ENCODE data around the gene PLD6. TPM values are rescaled to one million over a fixed set of nuclear protein-coding genes. Genes with fewer than 3 reads are reported as not detected.

PLD6 gene
- total and polyA plus RNA-seq, 2 donors (not counting 1 experiment from before 2014, with no cell fraction given) = 2.0 to 4.1 TPM

DNA sequence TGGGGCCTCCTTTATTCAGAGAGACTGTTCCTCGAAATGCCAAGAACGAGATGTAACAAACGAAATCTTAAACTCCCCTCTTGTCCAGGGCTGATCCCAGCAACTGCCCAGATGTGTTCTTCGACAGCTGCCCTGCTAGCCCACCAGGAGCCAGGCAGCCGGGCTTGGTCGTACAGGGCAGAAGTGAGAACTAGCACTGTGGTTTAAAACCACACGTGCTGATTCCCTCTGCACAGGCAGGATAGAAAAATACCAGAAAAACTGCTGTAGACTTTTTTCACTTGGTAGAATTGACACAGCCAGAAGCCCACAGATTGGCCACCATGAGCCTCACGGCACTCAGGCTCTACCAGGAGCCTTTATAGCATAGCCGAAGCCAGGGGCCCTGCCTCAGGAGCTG lies 33.1 kb downstream of the PLD6 start:
- ChIA-PET POLR2A (no interaction called here), CTCF (no interaction called here)
- Histone ChIP-seq H3K4me2 (replicated peaks; ENCODE audit: low read depth, low read length, poor library complexity, severe bottlenecking) (no peak overlapping the region), H2AFZ (ENCODE audit: insufficient read depth, low read depth, low read length, poor library complexity, severe bottlenecking) (no peak overlapping the region), H3K4me3 (ENCODE audit: control extremely low read depth in 1 of 5, extremely low read depth in 1 of 5, insufficient read depth in 1 of 5, low read depth in 2 of 5, low read length in 4 of 5) (no peak overlapping the region), H3K27me3 (replicated peaks in 1 of 4; ENCODE audit: control extremely low read depth in 1 of 4, control insufficient read depth in 3 of 4, insufficient read depth in 4 of 4, low read length in 3 of 4) (no peaks in the 10 kb centered on the region), H3K9ac (ENCODE audit: low read length) (no peak overlapping the region), H3K36me3 (replicated peaks in 1 of 2; ENCODE audit: control extremely low read depth in 1 of 2, control insufficient read depth in 1 of 2, extremely low read depth in 1 of 2, insufficient read depth in 2 of 2, low read length in 1 of 2) (peaks cover 2 to 75% of the 10 kb centered on the region in 2 experiments), H4K20me1 (ENCODE audit: control insufficient read depth, insufficient read depth, low read length, poor library complexity, severe bottlenecking) (peaks cover 9% of the 10 kb centered on the region), H3K79me2 (ENCODE audit: control insufficient read depth, insufficient read depth, low read length) (no peaks in the 10 kb centered on the region), H3K4me1 (ENCODE audit: control insufficient read depth in 2 of 2, insufficient read depth in 2 of 2, low read length in 2 of 2) (peaks cover 20 to 23% of the 10 kb centered on the region in 2 donors), H3K27ac (ENCODE audit: low read length in 2 of 2) (no peak overlapping the region), H3K9me3 (ENCODE audit: control extremely low read depth in 1 of 3, control insufficient read depth in 2 of 3, insufficient read depth in 1 of 3, low read length in 2 of 3) (no peaks in the 10 kb centered on the region)
- intact Hi-C loops (cut with micrococcal nuclease) = no loop called here
- Mint-ChIP-seq H3K4me3 (no peak overlapping the region), H3K27me3 (no peaks in the 10 kb centered on the region), H3K27ac (peak overlapping the region; percentile 59), H3K4me1 (peaks cover 31% of the 10 kb centered on the region), H3K9me3 (ENCODE audit: insufficient read depth) (no peaks in the 10 kb centered on the region)
- ATAC-seq (ENCODE audit: low read depth) = no peak
- TF ChIP-seq, protein P1, sequence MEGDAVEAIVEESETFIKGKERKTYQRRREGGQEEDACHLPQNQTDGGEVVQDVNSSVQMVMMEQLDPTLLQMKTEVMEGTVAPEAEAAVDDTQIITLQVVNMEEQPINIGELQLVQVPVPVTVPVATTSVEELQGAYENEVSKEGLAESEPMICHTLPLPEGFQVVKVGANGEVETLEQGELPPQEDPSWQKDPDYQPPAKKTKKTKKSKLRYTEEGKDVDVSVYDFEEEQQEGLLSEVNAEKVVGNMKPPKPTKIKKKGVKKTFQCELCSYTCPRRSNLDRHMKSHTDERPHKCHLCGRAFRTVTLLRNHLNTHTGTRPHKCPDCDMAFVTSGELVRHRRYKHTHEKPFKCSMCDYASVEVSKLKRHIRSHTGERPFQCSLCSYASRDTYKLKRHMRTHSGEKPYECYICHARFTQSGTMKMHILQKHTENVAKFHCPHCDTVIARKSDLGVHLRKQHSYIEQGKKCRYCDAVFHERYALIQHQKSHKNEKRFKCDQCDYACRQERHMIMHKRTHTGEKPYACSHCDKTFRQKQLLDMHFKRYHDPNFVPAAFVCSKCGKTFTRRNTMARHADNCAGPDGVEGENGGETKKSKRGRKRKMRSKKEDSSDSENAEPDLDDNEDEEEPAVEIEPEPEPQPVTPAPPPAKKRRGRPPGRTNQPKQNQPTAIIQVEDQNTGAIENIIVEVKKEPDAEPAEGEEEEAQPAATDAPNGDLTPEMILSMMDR (IDR thresholded peaks at IDR 0.05) = no peak
- TF ChIP-seq EZH2 (IDR thresholded peaks at IDR 0.05; ENCODE audit: borderline replicate concordance, insufficient read depth, low read depth, low read length, poor library complexity, severe bottlenecking) = no peak
- DNase-seq = no peak
- 91% methylated on average over 9 of the region's 9 CpGs for WGBS (ENCODE audit: insufficient coverage)

DNA sequence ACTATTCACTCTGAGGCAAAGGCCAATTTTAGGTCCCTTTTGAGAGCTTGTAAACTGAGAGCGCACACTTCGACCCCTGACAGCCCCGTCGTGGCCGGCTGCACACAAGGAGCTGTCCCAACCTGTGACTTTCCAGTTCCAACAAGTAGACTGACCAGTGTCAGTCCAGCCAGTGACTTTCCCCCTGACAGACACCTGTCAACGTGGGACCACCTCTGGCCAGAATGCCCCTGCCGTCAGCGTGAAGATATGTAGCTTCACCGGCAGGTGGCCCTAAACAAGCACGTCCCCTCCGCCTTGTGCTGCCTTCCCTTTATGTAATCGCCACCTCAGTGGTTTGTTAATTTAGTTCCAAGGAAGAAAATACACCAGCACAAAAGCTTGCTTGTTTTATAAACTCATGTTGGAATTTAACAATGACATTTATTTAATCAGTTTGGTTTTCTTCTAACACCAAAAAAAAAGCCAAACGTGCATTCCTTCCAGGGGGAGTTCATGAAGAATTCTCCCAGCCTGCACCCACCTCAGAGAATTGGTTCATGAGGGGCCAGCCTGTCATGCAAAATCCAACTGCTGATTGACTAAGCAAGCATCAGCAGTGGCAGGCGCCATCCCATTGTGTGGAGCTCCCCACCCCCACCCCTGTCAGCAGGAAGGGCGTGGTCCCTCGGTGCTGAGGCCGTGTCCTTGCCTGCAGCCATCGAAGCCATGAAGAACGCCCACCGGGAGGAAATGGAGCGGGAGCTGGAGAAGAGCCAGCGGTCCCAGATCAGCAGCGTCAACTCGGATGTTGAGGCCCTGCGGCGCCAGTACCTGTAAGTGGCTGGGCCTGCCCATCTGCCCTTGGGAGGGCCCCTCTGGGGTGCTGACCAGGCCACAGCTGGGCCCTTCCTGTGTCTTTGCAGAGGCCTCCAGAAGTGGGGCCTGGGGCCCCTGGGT lies 33.9 kb downstream of the PLD6 start:
- Mint-ChIP-seq H3K4me3 (no peak overlapping the region), H3K27ac (no peak overlapping the region), H3K9me3 (ENCODE audit: insufficient read depth) (no peaks in the 10 kb centered on the region), H3K4me1 (peaks cover 31% of the 10 kb centered on the region), H3K27me3 (no peaks in the 10 kb centered on the region)
- TF ChIP-seq EZH2 (IDR thresholded peaks at IDR 0.05; ENCODE audit: borderline replicate concordance, insufficient read depth, low read depth, low read length, poor library complexity, severe bottlenecking) = no peak
- TF ChIP-seq, protein P1 (IDR thresholded peaks at IDR 0.05) = no peak
- Histone ChIP-seq H3K9me3 (ENCODE audit: control extremely low read depth in 1 of 3, control insufficient read depth in 2 of 3, insufficient read depth in 1 of 3, low read length in 2 of 3) (no peaks in the 10 kb centered on the region), H3K4me3 (ENCODE audit: control extremely low read depth in 1 of 5, extremely low read depth in 1 of 5, insufficient read depth in 1 of 5, low read depth in 2 of 5, low read length in 4 of 5) (no peak overlapping the region), H3K27me3 (replicated peaks in 1 of 4; ENCODE audit: control extremely low read depth in 1 of 4, control insufficient read depth in 3 of 4, insufficient read depth in 4 of 4, low read length in 3 of 4) (no peaks in the 10 kb centered on the region), H4K20me1 (ENCODE audit: control insufficient read depth, insufficient read depth, low read length, poor library complexity, severe bottlenecking) (peaks cover 9% of the 10 kb centered on the region), H3K27ac (ENCODE audit: low read length in 2 of 2) (no peak overlapping the region), H3K79me2 (ENCODE audit: control insufficient read depth, insufficient read depth, low read length) (no peaks in the 10 kb centered on the region), H3K36me3 (replicated peaks in 1 of 2; ENCODE audit: control extremely low read depth in 1 of 2, control insufficient read depth in 1 of 2, extremely low read depth in 1 of 2, insufficient read depth in 2 of 2, low read length in 1 of 2) (peaks cover 0 to 75% of the 10 kb centered on the region in 2 experiments), H3K9ac (ENCODE audit: low read length) (no peak overlapping the region), H2AFZ (ENCODE audit: insufficient read depth, low read depth, low read length, poor library complexity, severe bottlenecking) (no peak overlapping the region), H3K4me2 (replicated peaks; ENCODE audit: low read depth, low read length, poor library complexity, severe bottlenecking) (no peak overlapping the region), H3K4me1 (ENCODE audit: control insufficient read depth in 2 of 2, insufficient read depth in 2 of 2, low read length in 2 of 2) (peaks cover 20 to 23% of the 10 kb centered on the region in 2 donors)
- CTCF ChIA-PET = interaction anchor here (0.8 kb wide), 2 partner anchors 22 to 33 kb away, joined by 3 read pairs; no protein-coding TSS in a partner anchor
- intact Hi-C loops (cut with micrococcal nuclease) = no loop called here
- no peak for DNase-seq
- 90% methylated on average over 23 of the region's 26 CpGs for WGBS (ENCODE audit: insufficient coverage)
- POLR2A ChIA-PET = no interaction called here
- ATAC-seq (ENCODE audit: low read depth) = no peak
